Neural progenitor cell (in vitro differentiated cells): ENCODE measurements around the gene ARHGEF4. TPM values are rescaled to one million over a fixed set of nuclear protein-coding genes. Genes with fewer than 3 reads are reported as not detected.
A peak's percentile ranks its signal among the peaks of the same experiment; 100 is the strongest.

Experiments used
- DNase-seq: peaks from one replicate; pipeline ENCODE4 v3.0.0-alpha.2; 2016; ENCODE audit warnings: low spot score
- H2AFZ ChIP-seq: fragments of 200-600 bp; sonication (generic); replicated peaks from 2 replicates; pipeline ENCODE4 v1.6.1; 2016; ENCODE audit warnings: antibody characterized with exemption
- H3F3A ChIP-seq: fragments of 200-600 bp; sonication (generic); 2 replicates; pipeline ENCODE4 v1.6.1; 2016; ENCODE audit warnings: antibody characterized with exemption, low read depth
- H3K27ac ChIP-seq: fragments of 200-600 bp; sonication (generic); 2 replicates; pipeline ENCODE4 v1.5.1; 2016; ENCODE audit warnings: mild to moderate bottlenecking
- H3K27me3 ChIP-seq: fragments of 200-600 bp; sonication (generic); 2 replicates; pipeline ENCODE4 v1.6.1; 2016; ENCODE audit warnings: mild to moderate bottlenecking, moderate library complexity
- H3K36me3 ChIP-seq: fragments of 200-600 bp; sonication (generic); 2 replicates; pipeline ENCODE4 v1.5.1; 2016
- H3K4me1 ChIP-seq: fragments of 200-600 bp; sonication (generic); 2 replicates; pipeline ENCODE4 v1.6.1; 2016; ENCODE audit warnings: mixed run types
- H3K4me2 ChIP-seq: fragments of 200-600 bp; sonication (generic); 2 replicates; pipeline ENCODE4 v1.6.1; 2016
- H3K4me3 ChIP-seq: fragments of 200-600 bp; sonication (generic); 2 replicates; pipeline ENCODE4 v1.5.1; 2016
- H3K79me2 ChIP-seq: fragments of 200-600 bp; sonication (generic); 2 replicates; pipeline ENCODE4 v1.6.1; 2016; ENCODE audit warnings: low read depth
- H3K9ac ChIP-seq: fragments of 200-600 bp; sonication (generic); 2 replicates; pipeline ENCODE4 v1.6.1; 2016
- H3K9me3 ChIP-seq: fragments of 200-600 bp; sonication (generic); 2 replicates; pipeline ENCODE4 v1.5.1; 2016; ENCODE audit warnings: low read depth
- H4K20me1 ChIP-seq: fragments of 200-600 bp; sonication (generic); 2 replicates; pipeline ENCODE4 v1.6.1; 2016; ENCODE audit warnings: low read depth
- H3K27ac Mint-ChIP-seq: 3 replicates; pipeline ENCODE4 v1.8.0; 2021; ENCODE audit warnings: mixed read lengths
- H3K27me3 Mint-ChIP-seq: 2 replicates; pipeline ENCODE4 v1.8.0; 2022; ENCODE audit warnings: low read depth, mild to moderate bottlenecking, inconsistent platforms, moderate library complexity, mixed read lengths; ENCODE audit not compliant: insufficient read depth
- H3K36me3 Mint-ChIP-seq: 3 replicates; pipeline ENCODE4 v1.8.0; 2021; ENCODE audit warnings: mixed read lengths
- H3K4me1 Mint-ChIP-seq: 3 replicates; pipeline ENCODE4 v1.8.0; 2021; ENCODE audit warnings: mixed read lengths
- H3K4me3 Mint-ChIP-seq: 3 replicates; pipeline ENCODE4 v1.8.0; 2021; ENCODE audit warnings: mild to moderate bottlenecking, moderate library complexity, mixed read lengths
- H3K9me3 Mint-ChIP-seq: 3 replicates; pipeline ENCODE4 v1.8.0; 2020; ENCODE audit warnings: mixed read lengths
- EZH2 ChIP-seq: fragments of 200-600 bp; sonication (generic); IDR thresholded peaks from 2 replicates; pipeline ENCODE4 v1.6.1; 2017; ENCODE audit warnings: antibody characterized with exemption, mild to moderate bottlenecking, moderate library complexity
- EZH2phosphoT487 ChIP-seq: fragments of 200-600 bp; sonication (generic); IDR thresholded peaks from 2 replicates; pipeline ENCODE4 v1.6.1; 2017; ENCODE audit warnings: antibody characterized with exemption
- total RNA-seq: library from RNA; depleted of rRNA; stranded (reverse); fragments of >200 nt; gene quantifications from 2 replicates; pipeline ENCODE4 v1.2.3, GENCODE V29; 2015; ENCODE audit warnings: low replicate concordance
- TF ChIP-seq, protein P1 (sequence below): fragments of 200-600 bp; sonication (generic); IDR thresholded peaks from 2 replicates; pipeline ENCODE4 v1.5.1; 2017; ENCODE audit warnings: antibody characterized with exemption, mild to moderate bottlenecking

The ARHGEF4 gene
- total RNA-seq, 1 donor from 2014 or later = 22.8 TPM

DNA sequence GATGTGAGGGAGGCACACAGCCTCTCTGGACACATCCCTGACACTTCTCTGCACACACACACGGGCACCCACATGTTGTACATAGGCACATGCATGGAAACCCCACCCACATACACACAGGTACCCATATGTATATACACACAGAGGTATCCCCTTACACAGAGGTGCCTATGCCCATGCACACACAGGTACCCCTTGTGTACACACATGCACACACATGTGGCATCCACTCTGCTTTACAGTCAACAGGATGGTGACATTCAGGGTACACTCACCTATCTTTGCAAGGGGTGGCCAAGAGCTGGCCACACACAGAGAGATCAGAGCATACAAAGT is 197.0 kb downstream of the ARHGEF4 start:
- no peak for DNase-seq
- TF ChIP-seq EZH2 (no peak), EZH2phosphoT487 (no peak)
- TF ChIP-seq, protein P1, sequence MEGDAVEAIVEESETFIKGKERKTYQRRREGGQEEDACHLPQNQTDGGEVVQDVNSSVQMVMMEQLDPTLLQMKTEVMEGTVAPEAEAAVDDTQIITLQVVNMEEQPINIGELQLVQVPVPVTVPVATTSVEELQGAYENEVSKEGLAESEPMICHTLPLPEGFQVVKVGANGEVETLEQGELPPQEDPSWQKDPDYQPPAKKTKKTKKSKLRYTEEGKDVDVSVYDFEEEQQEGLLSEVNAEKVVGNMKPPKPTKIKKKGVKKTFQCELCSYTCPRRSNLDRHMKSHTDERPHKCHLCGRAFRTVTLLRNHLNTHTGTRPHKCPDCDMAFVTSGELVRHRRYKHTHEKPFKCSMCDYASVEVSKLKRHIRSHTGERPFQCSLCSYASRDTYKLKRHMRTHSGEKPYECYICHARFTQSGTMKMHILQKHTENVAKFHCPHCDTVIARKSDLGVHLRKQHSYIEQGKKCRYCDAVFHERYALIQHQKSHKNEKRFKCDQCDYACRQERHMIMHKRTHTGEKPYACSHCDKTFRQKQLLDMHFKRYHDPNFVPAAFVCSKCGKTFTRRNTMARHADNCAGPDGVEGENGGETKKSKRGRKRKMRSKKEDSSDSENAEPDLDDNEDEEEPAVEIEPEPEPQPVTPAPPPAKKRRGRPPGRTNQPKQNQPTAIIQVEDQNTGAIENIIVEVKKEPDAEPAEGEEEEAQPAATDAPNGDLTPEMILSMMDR = no peak
- Histone ChIP-seq H3K27ac (no peak overlapping the region), H3F3A (peaks cover 6% of the 10 kb centered on the region), H2AFZ (no peak overlapping the region), H3K4me3 (peak overlapping the region; percentile 55), H3K4me2 (peak overlapping the region; percentile 94), H4K20me1 (peaks cover 25% of the 10 kb centered on the region), H3K9ac (no peak overlapping the region), H3K36me3 (no peaks in the 10 kb centered on the region), H3K4me1 (peaks cover 19% of the 10 kb centered on the region), H3K9me3 (no peaks in the 10 kb centered on the region), H3K79me2 (no peaks in the 10 kb centered on the region), H3K27me3 (peaks cover 32% of the 10 kb centered on the region)
- Mint-ChIP-seq H3K27ac (peak overlapping the region; percentile 37), H3K9me3 (no peaks in the 10 kb centered on the region), H3K4me3 (peak overlapping the region; percentile 81), H3K4me1 (peaks cover 12% of the 10 kb centered on the region), H3K27me3 (peaks cover 13% of the 10 kb centered on the region), H3K36me3 (no peaks in the 10 kb centered on the region)

DNA sequence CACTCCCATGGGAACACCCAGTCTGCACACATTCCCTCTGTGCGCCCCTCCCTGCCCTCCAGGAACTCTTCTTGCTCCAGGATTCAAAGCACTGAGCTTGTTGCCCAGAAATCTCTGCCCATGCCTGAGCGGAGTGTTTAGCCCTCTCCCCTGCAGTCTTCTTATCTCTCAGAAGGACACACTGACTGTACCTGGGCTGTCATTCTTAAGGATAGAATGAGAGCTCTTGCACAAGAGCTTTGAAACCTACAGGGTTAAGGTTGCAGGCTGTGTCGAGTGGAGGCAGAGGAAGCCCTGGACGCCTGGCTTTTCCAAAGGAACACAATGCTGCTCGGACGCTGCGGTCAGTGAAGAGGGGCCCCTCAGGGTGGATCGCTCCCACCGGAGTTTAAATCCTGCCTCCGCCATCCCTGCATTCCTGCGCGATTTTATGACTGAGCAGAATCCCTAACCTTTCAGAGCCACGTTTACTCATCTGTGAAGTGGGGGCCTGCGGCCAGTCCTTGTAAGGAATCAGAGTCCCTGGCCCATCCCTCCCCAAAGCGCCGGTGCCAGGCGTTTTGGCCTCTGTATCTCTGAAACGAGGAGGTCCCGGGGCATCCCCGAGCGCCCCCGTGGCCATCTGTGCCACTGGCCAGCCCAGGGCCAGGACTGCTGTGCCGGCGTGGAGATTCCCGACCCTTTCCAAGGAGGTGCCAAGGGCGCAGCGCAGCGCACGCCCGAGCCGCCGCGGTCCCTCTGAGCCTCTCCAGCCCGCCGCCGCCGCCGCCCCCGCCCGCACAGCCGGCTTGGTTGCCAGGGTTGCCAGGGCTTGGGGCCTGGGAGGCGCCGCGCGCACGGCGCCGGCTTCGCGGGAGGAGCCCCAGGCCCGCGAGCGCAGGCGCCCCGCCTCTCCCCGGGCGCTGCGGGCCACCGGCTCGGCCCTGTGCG is 197.7 kb downstream of the ARHGEF4 start:
- Histone ChIP-seq H3K27ac (no peak overlapping the region), H3K4me1 (peaks cover 19% of the 10 kb centered on the region), H3K4me3 (peak overlapping the region; percentile 55), H3K36me3 (no peaks in the 10 kb centered on the region), H3K9ac (no peak overlapping the region), H3K4me2 (peak overlapping the region; percentile 94), H4K20me1 (peaks cover 25% of the 10 kb centered on the region), H3K9me3 (no peaks in the 10 kb centered on the region), H3K79me2 (no peaks in the 10 kb centered on the region), H3F3A (peaks cover 6% of the 10 kb centered on the region), H3K27me3 (peaks cover 32% of the 10 kb centered on the region), H2AFZ (peak overlapping the region; percentile 85)
- H3K4me1 Mint-ChIP-seq = peaks cover 12% of the 10 kb centered on the region
- peaks cover 13% of the 10 kb centered on the region for H3K27me3 Mint-ChIP-seq
- TF ChIP-seq, protein P1 = no peak
- no peak for TF ChIP-seq EZH2phosphoT487
- peak; percentile 55 for TF ChIP-seq EZH2
- H3K9me3 Mint-ChIP-seq = no peaks in the 10 kb centered on the region
- H3K4me3 Mint-ChIP-seq = peak overlapping the region; percentile 81
- peak; percentile 90 for DNase-seq
- no peaks in the 10 kb centered on the region for H3K36me3 Mint-ChIP-seq
- H3K27ac Mint-ChIP-seq = peak overlapping the region; percentile 37

DNA sequence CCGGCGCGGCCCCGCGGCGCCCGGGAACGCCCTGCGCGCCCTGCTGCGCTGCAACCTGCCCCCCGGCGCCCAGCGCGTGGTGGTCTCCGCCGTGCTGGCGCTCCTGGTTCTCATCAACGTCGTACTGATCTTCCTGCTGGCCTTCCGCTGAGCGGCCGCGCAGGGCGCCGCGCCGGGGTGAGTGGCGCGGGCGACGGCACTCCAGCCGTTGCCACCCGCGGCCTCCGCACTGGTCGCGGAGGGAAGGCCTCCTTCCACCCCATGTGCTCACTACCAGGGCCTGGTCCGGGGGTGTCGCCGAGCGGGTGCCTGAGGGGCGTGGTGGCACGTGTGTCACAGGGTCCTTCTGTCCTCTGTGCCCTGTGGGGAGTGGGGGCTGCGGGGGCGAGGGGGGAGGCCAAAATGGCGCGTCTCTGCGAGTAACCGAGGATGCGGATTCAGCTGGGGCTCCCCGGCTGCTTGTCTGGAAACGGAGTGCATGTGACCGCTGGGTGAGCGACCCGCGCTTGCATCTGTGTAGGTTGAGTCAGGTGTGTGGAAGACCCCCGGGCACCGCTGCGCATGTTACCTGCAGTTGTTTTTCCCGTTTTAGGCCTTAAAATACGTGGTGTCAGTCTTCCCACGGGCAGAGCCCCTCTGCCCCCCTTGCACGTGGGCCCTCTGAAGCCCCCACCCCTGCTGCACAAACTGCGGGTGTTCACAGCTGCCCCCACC is 198.6 kb downstream of the ARHGEF4 start:
- Histone ChIP-seq H3K9me3 (no peaks in the 10 kb centered on the region), H3K79me2 (no peaks in the 10 kb centered on the region), H3K4me3 (peak overlapping the region; percentile 48), H3K36me3 (no peaks in the 10 kb centered on the region), H3K9ac (no peak overlapping the region), H3K4me1 (peaks cover 19% of the 10 kb centered on the region), H3K4me2 (peak overlapping the region; percentile 89), H4K20me1 (peaks cover 25% of the 10 kb centered on the region), H2AFZ (peak overlapping the region; percentile 48), H3K27me3 (peaks cover 32% of the 10 kb centered on the region), H3F3A (peaks cover 6% of the 10 kb centered on the region), H3K27ac (no peak overlapping the region)
- Mint-ChIP-seq H3K9me3 (no peaks in the 10 kb centered on the region), H3K27ac (no peak overlapping the region), H3K4me1 (peaks cover 12% of the 10 kb centered on the region), H3K36me3 (no peaks in the 10 kb centered on the region), H3K27me3 (peaks cover 13% of the 10 kb centered on the region), H3K4me3 (peak overlapping the region; percentile 73)
- DNase-seq = no peak
- TF ChIP-seq EZH2phosphoT487 = no peak
- TF ChIP-seq, protein P1 = no peak
- no peak for TF ChIP-seq EZH2
